ENCODE results near the gene PLEKHB2.
"Not testable (repeated sequence)": the region's sequence is repeated elsewhere in the genome, so short reads cannot be mapped to it uniquely, and the experiment has no call there.

PLEKHB2 gene

GRCh38 chr2:131142849-131143248 is 37.7 kb downstream of the PLEKHB2 start:
- DNase-seq (ENCODE audit: insufficient read length, low spot score) (no peak), FAIRE-seq (no peak)
- TF ChIP-seq POLR2A (IDR thresholded peaks at IDR 0.05; ENCODE audit: low read depth, low read length) = no peak

- no peak for FAIRE-seq
- DNase-seq (ENCODE audit: insufficient read length, low spot score) = no peak
- no peak for TF ChIP-seq POLR2A (IDR thresholded peaks at IDR 0.05; ENCODE audit: low read depth, low read length)
These were observed 38.7 kb downstream of the PLEKHB2 start for GRCh38 chr2:131143803-131144202.

- FAIRE-seq (no peak), DNase-seq (ENCODE audit: insufficient read length, low spot score) (no peak)
- TF ChIP-seq POLR2A (IDR thresholded peaks at IDR 0.05; ENCODE audit: low read depth, low read length) = no peak
These were observed 39.9 kb downstream of the PLEKHB2 start for GRCh38 chr2:131145040-131145439.

GRCh38 chr2:131146231-131146630 is 41.1 kb downstream of the PLEKHB2 start:
- no peak for TF ChIP-seq POLR2A (IDR thresholded peaks at IDR 0.05; ENCODE audit: low read depth, low read length)
- FAIRE-seq = no peak
- DNase-seq (ENCODE audit: insufficient read length, low spot score) = no peak

GRCh38 chr2:131146749-131147148 is 41.6 kb downstream of the PLEKHB2 start:
- no peak for TF ChIP-seq POLR2A (IDR thresholded peaks at IDR 0.05; ENCODE audit: low read depth, low read length)
- DNase-seq (ENCODE audit: insufficient read length, low spot score) (no peak), FAIRE-seq (no peak)

GRCh38 chr2:131148426-131148825 is 43.3 kb downstream of the PLEKHB2 start:
- FAIRE-seq = no peak
- no peak for TF ChIP-seq POLR2A (IDR thresholded peaks at IDR 0.05; ENCODE audit: low read depth, low read length)
- no peak for DNase-seq (ENCODE audit: insufficient read length, low spot score)

GRCh38 chr2:131150109-131150508 is 45.0 kb downstream of the PLEKHB2 start:
- DNase-seq (ENCODE audit: insufficient read length, low spot score); FAIRE-seq: not testable (repeated sequence)

GRCh38 chr2:131151398-131151797 is 46.3 kb downstream of the PLEKHB2 start:
- FAIRE-seq (no peak), DNase-seq (ENCODE audit: insufficient read length, low spot score) (no peak)
- no peak for TF ChIP-seq POLR2A (IDR thresholded peaks at IDR 0.05; ENCODE audit: low read depth, low read length)

- TF ChIP-seq POLR2A (IDR thresholded peaks at IDR 0.05; ENCODE audit: low read depth, low read length) = no peak
- FAIRE-seq (no peak), DNase-seq (ENCODE audit: insufficient read length, low spot score) (no peak)
These were observed 46.9 kb downstream of the PLEKHB2 start for GRCh38 chr2:131152074-131152473.

GRCh38 chr2:131153529-131153928 is 48.4 kb downstream of the PLEKHB2 start:
- TF ChIP-seq POLR2A (IDR thresholded peaks at IDR 0.05; ENCODE audit: low read depth, low read length) = no peak
- DNase-seq (ENCODE audit: insufficient read length, low spot score) (no peak), FAIRE-seq (no peak)

GRCh38 chr2:131154071-131154531 is 49.0 kb downstream of the PLEKHB2 start:
- peak; percentile 30 for FAIRE-seq
- TF ChIP-seq POLR2A (IDR thresholded peaks at IDR 0.05; ENCODE audit: low read depth, low read length) = no peak
- DNase-seq (ENCODE audit: insufficient read length, low spot score) = peak; percentile 82

- TF ChIP-seq POLR2A (IDR thresholded peaks at IDR 0.05; ENCODE audit: low read depth, low read length) = no peak
- FAIRE-seq = no peak
- no peak for DNase-seq (ENCODE audit: insufficient read length, low spot score)
These were observed 49.5 kb downstream of the PLEKHB2 start for GRCh38 chr2:131154647-131155046.

- no peak for FAIRE-seq
- DNase-seq (ENCODE audit: insufficient read length, low spot score) = no peak
- no peak for TF ChIP-seq POLR2A (IDR thresholded peaks at IDR 0.05; ENCODE audit: low read depth, low read length)
These were observed 50.2 kb downstream of the PLEKHB2 start for GRCh38 chr2:131155208-131155855.

- FAIRE-seq (no peak), DNase-seq (ENCODE audit: insufficient read length, low spot score) (no peak)
- TF ChIP-seq POLR2A (IDR thresholded peaks at IDR 0.05; ENCODE audit: low read depth, low read length) = no peak
These were observed 51.5 kb downstream of the PLEKHB2 start for GRCh38 chr2:131156452-131157149.

GRCh38 chr2:131165562-131165961 is 60.4 kb downstream of the PLEKHB2 start:
- not testable (repeated sequence) for FAIRE-seq; DNase-seq (ENCODE audit: insufficient read length, low spot score)
